Measurements from ENCODE around the gene TAS2R13.

- no peak for TF ChIP-seq KDM5A (IDR thresholded peaks at IDR 0.05)
- TF ChIP-seq CTCF (IDR thresholded peaks at IDR 0.05) = no peak
- no peak for TF ChIP-seq SMC3 (IDR thresholded peaks at IDR 0.05)
- no peak for TF ChIP-seq RFX5 (IDR thresholded peaks at IDR 0.05)
Measured at GRCh38 chr12:10919809-10920208, 10.4 kb upstream of the TAS2R13 start.

Measured in A549 (cell line).